ENCODE measurements around the gene CLCN4. TPM values are rescaled to one million over a fixed set of nuclear protein-coding genes. Genes with fewer than 3 reads are reported as not detected.

The CLCN4 gene
- total RNA-seq, 2 donors from 2014 or later: 22.2 to 22.8 TPM

DNA sequence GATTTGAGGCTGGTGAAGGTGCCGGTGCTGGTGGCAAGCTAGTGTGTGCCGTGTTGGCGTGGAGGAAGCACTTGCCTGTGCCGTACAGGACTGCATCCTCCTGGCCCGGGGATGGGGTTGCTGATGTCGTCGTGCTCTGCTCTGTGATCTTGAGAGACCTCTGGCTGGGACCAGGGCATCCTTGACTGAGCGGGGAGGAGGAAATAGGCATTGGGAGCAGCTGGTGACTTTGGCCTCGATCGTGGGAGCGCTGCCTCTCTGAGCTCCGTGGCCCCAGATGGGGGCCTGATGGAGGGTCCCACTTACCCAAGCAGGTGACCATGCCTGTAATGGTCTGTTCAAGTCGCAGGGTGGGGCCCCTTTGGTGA, 31.5 kb upstream of the CLCN4 start:
- intact Hi-C loops (cut with DNase I): loop anchor here in 1 of 2 donors (10.0 kb wide), 1 partner anchor 250 kb away; no protein-coding TSS in a partner anchor
- no peak for DNase-seq
- ATAC-seq: no peak

DNA sequence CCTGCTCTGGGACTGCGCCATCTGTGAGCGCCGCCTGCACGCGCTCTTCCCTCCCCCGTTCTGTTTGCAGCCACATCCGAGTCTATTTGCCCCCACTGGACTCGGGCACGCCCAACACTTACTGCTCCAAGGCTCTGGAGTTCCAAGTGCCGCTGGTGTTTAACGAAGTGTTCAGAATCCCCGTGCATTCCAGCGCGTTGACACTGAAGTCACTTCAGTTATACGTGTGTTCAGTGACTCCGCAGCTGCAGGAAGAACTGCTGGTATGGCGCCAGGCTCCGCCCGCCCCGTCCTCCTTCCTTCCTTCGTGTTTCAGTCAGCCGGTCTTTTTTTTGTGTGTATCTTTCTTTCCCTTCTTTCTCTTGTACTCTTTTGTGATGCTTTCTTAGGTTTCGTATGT, 30.7 kb upstream of the CLCN4 start:
- DNase-seq (no peak), ATAC-seq (no peak)
- intact Hi-C loops (cut with DNase I): loop anchor here in 1 of 2 donors (10.0 kb wide), 1 partner anchor 251 kb away; no protein-coding TSS in a partner anchor

DNA sequence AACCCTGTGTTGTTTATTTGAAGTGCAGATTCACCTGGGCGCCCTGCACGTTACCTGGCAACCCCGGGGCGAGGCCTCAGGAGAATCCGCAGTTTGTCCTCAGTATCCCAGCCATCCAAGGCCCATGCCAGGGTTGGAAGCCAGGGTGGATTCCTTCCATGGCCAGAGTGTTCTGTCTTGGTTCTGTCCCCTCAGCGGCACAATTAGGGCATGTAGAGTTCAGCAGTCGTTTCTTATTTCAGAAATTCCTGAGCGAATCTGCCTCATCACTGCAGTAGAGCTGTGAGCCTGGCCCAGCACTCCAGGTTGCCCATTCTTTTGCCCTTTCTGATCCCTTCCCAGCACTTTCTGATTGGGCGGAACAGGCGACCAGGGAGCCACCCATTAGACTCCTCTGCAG, 29.9 kb upstream of the CLCN4 start:
- ATAC-seq (no peak), DNase-seq (no peak)
- intact Hi-C loops (cut with DNase I): loop anchor here in 1 of 2 donors (10.0 kb wide), 1 partner anchor 252 kb away; no protein-coding TSS in a partner anchor

DNA sequence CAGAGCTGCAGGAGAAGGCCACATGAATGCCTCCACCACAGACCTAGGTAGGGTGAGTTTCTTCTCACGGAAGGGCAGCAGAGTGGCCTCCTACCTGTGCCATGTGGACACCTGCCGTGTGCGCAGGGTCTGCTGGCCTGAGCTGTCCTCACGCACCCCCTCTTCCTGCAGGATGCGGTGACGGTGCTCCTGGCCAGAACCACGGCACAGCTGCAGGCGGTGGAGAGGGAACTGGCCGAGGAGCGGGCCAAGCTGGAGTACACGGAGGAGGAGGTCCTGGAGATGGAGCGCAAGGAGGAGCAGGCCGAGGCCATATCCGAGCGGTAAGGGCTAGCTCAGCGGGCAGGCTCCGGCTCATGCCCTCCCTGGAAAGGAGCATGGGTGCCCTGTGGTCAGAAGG, 28.4 kb upstream of the CLCN4 start:
- intact Hi-C loops (cut with DNase I): loop anchor here in 1 of 2 donors (10.0 kb wide), 1 partner anchor 254 kb away; no protein-coding TSS in a partner anchor
- ATAC-seq (no peak), DNase-seq (no peak)

DNA sequence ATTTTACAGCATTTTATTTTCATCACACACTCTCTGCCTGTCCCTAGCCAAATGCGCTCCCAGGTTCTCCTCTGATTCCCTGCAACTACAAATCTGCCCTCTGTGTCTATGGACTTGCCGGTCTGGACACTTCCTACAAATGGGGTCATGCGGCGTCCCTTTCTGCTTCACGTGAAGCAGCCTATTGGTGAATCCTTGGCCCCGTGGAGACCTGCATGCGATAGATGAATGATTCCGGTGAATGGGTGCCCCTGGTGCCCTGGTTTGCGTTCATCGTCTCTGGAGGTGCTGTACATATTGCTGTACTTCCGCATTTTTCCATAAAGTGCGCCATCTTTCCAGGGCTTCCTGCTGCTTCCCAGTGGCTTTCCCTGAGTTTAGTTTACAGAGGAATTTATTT, 27.5 kb upstream of the CLCN4 start:
- ATAC-seq: no peak

DNA sequence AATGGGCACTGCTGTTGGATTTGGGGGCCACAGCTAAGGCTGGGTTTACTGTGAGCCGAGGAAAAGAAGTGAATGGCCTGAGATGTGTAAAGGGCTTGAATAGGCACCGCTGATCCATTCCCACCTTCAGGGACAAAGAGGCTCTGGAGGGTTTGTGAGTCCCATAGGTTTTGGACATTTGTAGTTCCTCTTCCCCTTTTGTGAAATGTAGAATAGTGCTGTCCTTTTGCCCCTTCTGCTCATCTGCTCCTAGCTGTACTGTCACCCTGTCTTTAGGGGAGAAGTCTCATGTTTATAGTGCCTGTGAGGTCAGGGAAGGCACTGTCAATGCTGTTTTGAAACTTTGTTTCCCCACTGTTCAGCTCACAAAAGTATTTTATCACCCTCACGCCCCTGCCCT, 26.4 kb upstream of the CLCN4 start:
- ATAC-seq (no peak), DNase-seq (no peak)
- intact Hi-C loops (cut with DNase I): no loop called here

More for the DNA sequence above, 27.5 kb upstream of the CLCN4 start:
- DNase-seq: no peak
- intact Hi-C loops (cut with DNase I): loop anchor here in 1 of 2 donors (10.0 kb wide), 1 partner anchor 254 kb away; no protein-coding TSS in a partner anchor

DNA sequence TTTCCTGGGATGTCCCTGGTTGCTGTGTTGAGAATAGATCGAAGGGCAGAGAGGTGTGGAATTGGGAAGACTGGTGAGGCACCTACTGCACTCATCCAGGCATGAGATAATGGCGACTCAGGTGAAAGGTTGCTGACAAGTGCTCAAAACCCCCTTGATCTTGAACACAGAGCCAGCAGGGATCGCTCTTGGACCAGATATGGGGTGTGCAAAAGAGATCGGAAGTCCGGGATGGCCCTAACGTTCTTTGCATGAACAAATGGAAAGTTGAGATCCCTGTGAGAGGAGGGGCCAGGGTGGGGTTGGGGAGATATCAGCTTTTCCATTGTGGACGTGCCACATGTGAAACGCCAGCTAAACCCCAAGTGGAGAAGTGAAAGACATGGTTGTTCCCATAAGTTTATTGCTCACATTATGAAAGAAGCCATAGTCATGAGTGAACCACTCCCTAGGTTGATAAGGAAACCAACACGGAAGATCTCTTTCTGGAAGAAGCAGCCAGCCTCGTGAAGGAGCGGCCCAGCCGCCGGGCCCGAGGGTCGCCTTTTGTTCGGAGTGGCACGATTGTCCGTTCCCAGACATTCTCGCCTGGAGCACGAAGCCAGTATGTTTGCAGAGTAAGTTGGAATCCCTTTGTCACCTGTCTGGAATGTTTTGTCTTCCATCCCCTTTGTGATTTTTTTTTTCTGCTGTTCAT, 22.6 kb upstream of the CLCN4 start:
- intact Hi-C loops (cut with DNase I): no loop called here
- DNase-seq (no peak), ATAC-seq (no peak)

DNA sequence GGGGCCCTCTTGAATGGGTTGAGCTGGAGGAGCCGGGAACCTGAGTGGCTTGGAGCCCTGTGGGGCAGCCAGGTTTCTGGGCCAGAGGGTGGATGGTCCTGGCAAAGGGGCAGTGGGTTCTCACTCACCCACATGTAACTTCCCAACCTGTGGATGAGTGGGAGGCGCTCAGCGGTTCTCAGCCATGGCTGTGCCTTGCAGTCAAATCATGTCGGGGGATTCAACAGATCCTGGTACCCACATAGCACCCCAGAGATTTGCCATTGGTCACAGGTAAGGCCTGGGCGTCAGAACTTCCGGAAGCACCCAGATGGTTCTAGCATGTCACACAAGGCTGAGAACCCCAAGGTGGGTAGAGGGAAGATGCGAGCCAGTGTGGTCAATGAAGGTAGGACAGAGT, 21.9 kb upstream of the CLCN4 start:
- intact Hi-C loops (cut with DNase I): no loop called here
- DNase-seq (no peak), ATAC-seq (no peak)

DNA sequence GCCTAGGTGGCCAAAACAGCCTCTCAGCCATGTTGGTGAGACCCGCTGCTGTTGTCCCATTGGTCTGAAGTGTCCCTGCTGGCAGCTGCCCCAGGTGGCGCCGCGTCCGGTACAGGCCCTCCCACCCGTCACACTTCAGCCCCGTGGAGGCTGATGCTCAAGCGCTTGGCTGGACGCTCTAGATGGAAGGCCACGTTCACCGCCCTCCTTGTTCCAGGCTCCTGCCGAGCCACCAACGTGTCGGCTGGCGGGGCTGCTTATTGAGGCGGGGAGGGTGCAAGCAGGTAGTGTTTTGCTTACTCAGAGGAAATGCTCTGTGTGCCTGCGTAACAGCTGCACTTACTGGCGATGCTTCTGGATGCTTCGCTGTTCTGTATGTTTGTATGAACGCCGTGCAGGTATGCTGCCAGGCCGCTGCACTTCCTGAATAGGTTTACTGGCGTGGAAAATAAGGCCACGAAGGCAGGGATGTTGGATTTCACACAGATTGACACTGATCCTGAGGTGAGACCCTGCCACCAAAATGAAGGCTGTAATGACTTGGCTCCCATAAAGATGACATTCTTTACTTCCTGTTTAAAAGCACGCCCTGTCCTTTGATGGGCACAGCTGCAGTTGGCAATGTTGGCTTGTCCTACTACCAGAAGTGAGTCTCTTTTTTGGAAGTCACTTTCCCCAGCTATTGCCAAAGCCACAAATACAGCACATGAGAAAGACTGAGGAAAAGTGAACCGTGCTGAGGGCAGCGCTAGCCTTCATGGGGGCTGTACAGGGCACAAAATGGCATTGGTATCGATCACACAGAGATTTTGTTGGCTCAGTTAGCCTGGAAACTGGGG, 21.0 kb upstream of the CLCN4 start:
- DNase-seq (no peak), ATAC-seq (no peak)
- intact Hi-C loops (cut with DNase I): no loop called here

DNA sequence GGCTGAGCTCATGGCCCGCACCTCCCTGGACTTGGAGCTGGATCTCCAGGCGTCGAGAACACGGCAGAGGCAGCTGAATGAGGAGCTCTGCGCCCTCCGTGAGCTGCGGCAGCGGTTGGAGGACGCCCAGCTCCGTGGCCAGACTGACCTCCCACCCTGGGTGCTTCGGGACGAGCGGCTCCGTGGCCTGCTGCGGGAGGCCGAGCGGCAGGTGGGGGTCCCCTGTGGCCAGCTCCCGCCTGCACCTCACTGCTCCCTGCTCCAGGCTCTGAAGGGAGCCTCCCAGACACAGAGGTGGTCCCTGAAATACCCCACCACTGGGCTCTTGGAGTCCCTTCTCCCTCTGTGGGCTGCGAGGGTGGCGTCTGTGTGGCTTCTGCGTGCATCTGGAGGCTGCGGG, 18.0 kb upstream of the CLCN4 start:
- intact Hi-C loops (cut with DNase I): no loop called here
- DNase-seq (no peak), ATAC-seq (no peak)

DNA sequence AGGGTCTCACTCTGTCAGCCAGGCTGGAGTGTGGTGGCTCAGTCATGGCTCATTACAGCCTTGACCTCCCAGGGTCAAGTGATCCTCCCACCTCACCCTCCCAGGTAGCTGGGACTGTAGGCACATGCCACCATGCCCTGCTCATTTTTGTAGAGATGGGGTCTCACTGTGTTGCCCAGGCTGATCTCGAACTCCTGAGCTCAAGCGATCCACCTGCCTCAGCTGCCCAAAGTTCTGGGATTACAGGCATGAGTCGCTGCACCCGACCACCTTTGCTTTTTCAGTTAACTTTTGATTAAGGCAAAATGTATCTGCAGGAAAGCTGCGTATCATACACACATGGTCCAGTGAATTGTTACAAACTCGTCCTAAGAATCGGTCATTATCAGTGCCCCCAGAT, 16.5 kb upstream of the CLCN4 start:
- ATAC-seq: no peak
- DNase-seq: no peak
- intact Hi-C loops (cut with DNase I): no loop called here

DNA sequence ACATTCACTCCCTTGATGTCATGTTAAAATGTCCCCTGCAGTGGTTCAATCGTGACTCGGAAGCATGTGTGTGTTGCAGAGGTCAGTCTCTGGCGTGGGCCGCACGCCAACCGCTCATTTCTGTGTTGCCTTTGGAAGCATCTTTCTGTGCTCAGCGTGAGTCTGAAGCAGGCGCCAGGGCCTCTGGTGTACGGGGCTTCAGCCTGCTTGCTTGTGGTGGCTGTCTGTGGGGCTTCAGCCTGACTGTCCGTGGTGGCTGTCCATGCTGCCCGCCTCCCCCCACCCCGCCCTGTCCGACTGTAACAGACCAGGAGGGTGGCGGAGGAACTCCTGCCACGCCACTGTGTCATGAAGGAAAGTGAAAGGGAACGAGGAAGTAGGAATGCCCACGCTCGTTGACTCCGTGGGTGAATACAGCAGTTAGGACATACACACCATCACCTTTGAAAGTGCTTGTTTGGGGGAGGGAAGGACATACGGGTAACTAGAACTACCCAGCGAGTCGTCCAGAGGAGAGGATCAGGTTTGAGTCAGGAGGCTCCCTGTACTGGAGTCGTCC, 14.7 kb upstream of the CLCN4 start:
- intact Hi-C loops (cut with DNase I): no loop called here
- DNase-seq: no peak
- no peak for ATAC-seq

DNA sequence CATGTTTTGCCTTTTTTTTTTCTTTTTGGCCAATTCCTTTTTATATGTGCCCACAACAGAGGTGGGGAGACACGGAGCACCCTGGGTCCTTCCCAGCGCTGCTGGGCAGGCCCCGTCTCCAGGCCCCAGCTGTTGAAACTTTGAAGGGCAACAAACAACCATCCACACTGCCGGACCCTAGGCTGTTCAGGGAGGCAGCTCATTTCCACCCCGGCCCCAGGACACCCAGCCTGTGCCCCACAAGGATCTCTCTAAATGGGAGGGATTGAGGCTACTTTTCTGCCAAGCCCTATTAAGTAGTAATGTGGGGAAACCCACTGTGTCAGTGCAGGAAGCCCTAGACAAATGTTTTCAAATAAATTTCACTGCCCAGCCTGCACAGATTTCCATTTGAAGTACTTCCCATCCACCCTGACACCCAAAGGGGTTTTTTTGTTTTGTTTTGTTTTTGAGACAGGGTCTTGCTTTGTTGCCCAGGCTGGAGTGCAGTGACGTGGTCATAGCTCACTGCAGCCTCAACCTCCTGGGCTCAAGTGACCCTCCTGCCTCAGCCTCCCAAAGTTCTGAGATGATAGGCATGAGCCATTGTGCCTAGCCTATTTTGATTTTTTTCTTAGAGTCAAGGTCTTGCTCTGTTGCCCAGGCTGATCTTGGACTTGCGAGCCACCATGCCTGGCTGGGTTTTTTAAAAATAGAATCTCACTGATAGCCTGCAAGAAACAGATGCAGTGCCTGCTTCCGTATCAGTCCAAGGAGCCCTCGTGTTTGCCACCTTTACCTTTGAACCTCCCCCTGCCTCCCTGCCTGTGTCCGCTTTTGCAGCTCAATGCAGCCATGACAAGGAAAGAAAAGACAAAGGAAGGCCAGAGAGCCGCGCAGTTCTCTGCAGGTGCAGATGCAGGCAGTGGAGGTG, 13.4 kb upstream of the CLCN4 start:
- ATAC-seq (no peak), DNase-seq (no peak)
- intact Hi-C loops (cut with DNase I): no loop called here

DNA sequence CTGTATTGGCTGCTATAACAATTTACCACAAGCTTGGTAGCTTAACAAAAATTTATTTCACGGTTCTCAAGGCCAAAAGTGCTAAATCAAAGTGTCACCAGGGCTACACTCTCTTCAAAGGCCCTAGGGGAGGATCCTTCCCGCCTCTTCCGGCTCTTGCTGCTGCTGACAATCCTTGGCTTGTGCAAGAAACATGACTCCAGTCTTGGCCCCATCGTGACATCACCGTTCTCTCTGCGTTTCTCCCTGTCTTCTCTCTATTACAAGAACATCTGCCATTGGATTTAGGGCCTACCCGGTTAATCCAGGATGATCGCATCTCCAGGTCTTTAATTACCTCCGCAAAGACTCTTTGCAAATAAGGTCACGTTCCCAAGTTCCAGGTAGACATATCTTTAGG, 10.4 kb upstream of the CLCN4 start:
- intact Hi-C loops (cut with DNase I): no loop called here
- DNase-seq (no peak), ATAC-seq (no peak)

DNA sequence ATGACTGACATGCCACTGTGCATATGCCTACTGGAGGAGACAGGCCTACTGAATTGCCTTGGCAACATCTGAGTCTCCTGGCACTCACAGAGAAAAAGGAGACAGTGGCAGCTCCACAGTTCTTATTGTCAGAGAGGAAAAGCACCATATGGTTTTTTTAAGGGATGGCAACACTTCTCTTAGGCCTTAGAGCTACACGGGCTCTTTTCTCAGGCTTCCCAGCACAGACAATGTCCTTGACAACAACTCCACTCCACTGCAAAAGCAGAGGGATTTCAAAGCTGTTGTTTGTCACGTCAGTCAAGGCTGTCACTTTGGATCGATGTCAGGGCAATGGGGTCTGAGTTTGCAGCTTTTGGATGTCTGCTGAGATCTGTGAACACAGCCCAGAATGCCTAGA, 4.7 kb upstream of the CLCN4 start:
- ATAC-seq: no peak
- DNase-seq: no peak
- intact Hi-C loops (cut with DNase I): no loop called here

DNA sequence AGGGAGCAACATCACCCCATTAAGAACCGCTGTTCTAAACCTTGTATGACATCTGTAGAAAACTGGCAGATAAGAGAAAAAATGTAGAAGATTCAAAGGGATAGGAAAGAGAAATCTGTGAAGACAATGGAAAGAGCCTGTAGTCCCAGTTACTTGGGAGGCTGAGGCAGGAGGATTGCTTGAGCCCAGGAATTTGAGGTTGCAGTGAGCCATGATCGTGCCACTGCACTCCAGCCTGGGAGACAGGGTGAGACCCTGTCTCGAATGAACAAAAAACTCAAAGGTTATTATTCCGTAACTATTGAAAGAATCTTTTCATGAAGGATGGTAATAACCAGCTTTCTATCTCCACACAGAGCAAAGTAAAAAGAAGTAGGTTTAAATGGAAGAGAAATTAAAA, 1.6 kb upstream of the CLCN4 start:
- ATAC-seq (no peak), DNase-seq (no peak)
- intact Hi-C loops (cut with DNase I): no loop called here

DNA sequence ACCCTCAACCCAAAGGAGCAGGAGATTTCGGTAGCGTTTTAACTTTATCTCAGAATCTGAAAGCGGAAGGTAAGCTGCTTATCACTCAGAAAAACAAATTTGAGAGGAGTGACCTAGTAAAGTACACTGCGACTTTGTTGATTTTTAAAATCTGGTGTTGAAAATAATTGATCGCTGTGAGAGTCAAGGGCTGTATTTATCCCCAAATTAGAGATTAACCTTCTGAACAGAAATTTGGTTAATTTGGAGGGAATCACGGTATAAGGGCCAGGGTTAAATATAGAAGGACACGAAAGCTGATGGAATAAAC, 212 bp downstream of the CLCN4 start:
- no peak for ATAC-seq
- intact Hi-C loops (cut with DNase I): no loop called here
- DNase-seq: no peak

DNA sequence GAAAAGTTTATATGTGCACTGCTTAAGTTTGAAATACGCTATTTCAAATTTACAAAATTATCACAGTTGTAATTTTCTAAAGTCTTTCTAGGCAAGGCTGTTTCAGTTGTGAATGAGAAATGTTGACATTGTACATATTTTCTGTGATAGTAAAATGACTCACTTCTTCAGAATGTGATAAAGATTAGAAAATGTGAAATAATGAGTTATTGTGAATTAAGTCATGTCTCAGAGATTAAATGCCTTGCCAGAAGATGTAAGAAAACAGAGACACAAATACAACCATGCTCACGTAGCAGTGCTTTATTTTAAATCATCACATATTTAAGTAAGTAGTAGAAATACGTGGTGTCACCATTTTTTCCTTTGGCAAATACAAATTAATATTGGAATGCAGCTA, 768 bp downstream of the CLCN4 start:
- peak in 1 of 2 donors; percentile 42 for ATAC-seq
- intact Hi-C loops (cut with DNase I): no loop called here
- DNase-seq: no peak
